Transverse colon (tissue), 4 donors: ENCODE results near the gene DEF6. TPM values are rescaled to one million over a fixed set of nuclear protein-coding genes. Genes with fewer than 3 reads are reported as not detected.
A peak's percentile ranks its signal among the peaks of the same experiment; 100 is the strongest.

Experiments used
- DNase-seq: peaks from one replicate; pipeline ENCODE4 v3.0.0-alpha.2; 2019
- H3K27ac ChIP-seq, 4 donors: fragments of 200-600 bp; sonication (generic); 2 replicates each; pipeline ENCODE4 v1.5.1; 2016 to 2018; ENCODE audit warnings: inconsistent platforms in 4 of 4
- H3K27me3 ChIP-seq: fragments of 200-600 bp; sonication (generic); 2 replicates; pipeline ENCODE4 v1.5.1; 2017; ENCODE audit warnings: inconsistent platforms
- H3K36me3 ChIP-seq, 4 donors: fragments of 200-600 bp; sonication (generic); 2 replicates each; pipeline ENCODE4 v1.5.1; 2017 to 2019; ENCODE audit warnings: inconsistent platforms in 4 of 4
- H3K4me1 ChIP-seq, 4 donors: fragments of 200-600 bp; sonication (generic); 2 replicates each; pipeline ENCODE4 v1.5.1; 2017 to 2020; ENCODE audit warnings: inconsistent platforms in 4 of 4
- H3K4me3 ChIP-seq, 4 donors: fragments of 200-600 bp; sonication (generic); 1 replicate in 1 of 4; 2 replicates in 3 of 4; pipeline versions ENCODE4 v1.5.1 to v1.6.1; 2017 to 2019; ENCODE audit warnings: inconsistent platforms in 4 of 4
- H3K9me3 ChIP-seq, 2 donors: fragments of 200-600 bp; sonication (generic); 2 replicates each; pipeline ENCODE4 v1.5.1; 2017 to 2019; ENCODE audit warnings: inconsistent platforms in 2 of 2
- CTCF ChIP-seq, 5 experiments: fragments of 200-600 bp in 3 of 5; fragments of 450-650 bp in 2 of 5; sonication (generic) in 3 of 5; IDR thresholded peaks; 1 replicate in 2 of 5; 2 replicates in 3 of 5; pipeline ENCODE4 v1.5.1; 2016 to 2017; ENCODE audit warnings: antibody characterized with exemption in 5 of 5, inconsistent platforms in 3 of 5, mild to moderate bottlenecking in 2 of 5, moderate library complexity in 1 of 5
- EP300 ChIP-seq: sonication (generic); formaldehyde crosslinking; IDR thresholded peaks from one replicate; pipeline ENCODE4 v1.6.1; 2017; ENCODE audit warnings: antibody characterized with exemption, low read depth
- POLR2A ChIP-seq: fragments of 450-650 bp; IDR thresholded peaks from one replicate; pipeline ENCODE4 v1.6.1; 2016; ENCODE audit warnings: antibody characterized with exemption, mild to moderate bottlenecking, moderate library complexity
- POLR2AphosphoS5 ChIP-seq, 3 donors: sonication (generic); formaldehyde crosslinking; IDR thresholded peaks; one replicate each; pipeline ENCODE4 v1.6.1; 2016; ENCODE audit warnings: antibody characterized with exemption in 3 of 3
- whole genome bisulfite sequencing, 2 donors: methylation state at CpG; one replicate each; pipeline ENCODE4 v1.1.5; 2018; ENCODE audit warnings: low coverage in 1 of 2; 5-methylcytosine and 5-hydroxymethylcytosine counted together
- in situ Hi-C, 4 donors: fragments of 200-750 bp; cut with MboI; loops; one replicate each; pipeline versions ENCODE4 v1.15.0 to v1.15.1; 2017; ENCODE audit warnings: low sequenced_read_pairs in 3 of 4, low pct_ligation_motif_present in 1 of 4, low pct_unique_long_range_greater_than_20kb in 1 of 4
- intact Hi-C: fragments of 100-400 bp; cut with DNase I; formaldehyde crosslinking; loops from one replicate; pipeline ENCODE4 v1.15.1; 2023; ENCODE audit warnings: low total_unique reads
- total RNA-seq, 4 donors: library from RNA; depleted of rRNA; stranded (reverse); fragments of >200 nt; gene quantifications; one replicate each; pipeline ENCODE4 v1.1.0, GENCODE V29; 2016

DEF6 gene
- total RNA-seq, 4 donors from 2014 or later: 2.6 to 24.5 (median 6.8) TPM

GRCh38 chr6:35253249-35253648 lies 44.4 kb upstream of the DEF6 start:
- WGBS, 2 donors: 88% methylated on average over 1 of the region's 1 CpG; no CpG with 5 or more reads in 1 of the 2 donors
- Histone ChIP-seq H3K27ac (no peak overlapping the region), H3K27me3 (no peaks in the 10 kb centered on the region), H3K36me3 (no peaks in the 10 kb centered on the region), H3K9me3 (no peaks in the 10 kb centered on the region), H3K4me3 (no peak overlapping the region), H3K4me1 (peaks cover 0 to 15% (median 6%) of the 10 kb centered on the region in 4 donors)
- DNase-seq: no peak
- in situ Hi-C loops: no loop called here
- TF ChIP-seq POLR2A: no peak
- TF ChIP-seq CTCF (IDR thresholded peaks at IDR 0.05): no peak
- TF ChIP-seq EP300: no peak
- TF ChIP-seq POLR2AphosphoS5 (IDR thresholded peaks at IDR 0.05): no peak
- intact Hi-C loops: no loop called here

GRCh38 chr6:35258336-35258735 lies 39.3 kb upstream of the DEF6 start:
- Histone ChIP-seq H3K4me1 (peaks cover 5 to 22% (median 14%) of the 10 kb centered on the region in 4 donors), H3K36me3 (no peaks in the 10 kb centered on the region), H3K4me3 (peak overlapping the region in 3 of 4 donors; percentile 86 to 87 (median 86)), H3K27me3 (no peaks in the 10 kb centered on the region), H3K27ac (peak overlapping the region; percentile 92 to 96 (median 94)), H3K9me3 (no peaks in the 10 kb centered on the region)
- no peak for TF ChIP-seq POLR2AphosphoS5 (IDR thresholded peaks at IDR 0.05)
- no peak for TF ChIP-seq CTCF (IDR thresholded peaks at IDR 0.05)
- TF ChIP-seq EP300: no peak
- TF ChIP-seq POLR2A: no peak
- in situ Hi-C loops (no loop called here), intact Hi-C loops (no loop called here)
- whole genome bisulfite sequencing, 2 donors: 56 to 68% methylated on average over 6 to 7 of the region's 7 CpGs
- DNase-seq: no peak

- WGBS, 2 donors: 0 to 1% methylated on average over 1 to 20 of the region's 20 CpGs
- no peaks in the 10 kb centered on the region for H3K9me3 ChIP-seq
- H3K4me3 ChIP-seq: peak overlapping the region; percentile 48 to 87 (median 86)
- no peaks in the 10 kb centered on the region for H3K36me3 ChIP-seq
- in situ Hi-C loops (no loop called here), intact Hi-C loops (no loop called here)
- H3K27ac ChIP-seq: peak overlapping the region; percentile 92 to 96 (median 94)
- TF ChIP-seq POLR2AphosphoS5 (IDR thresholded peaks at IDR 0.05) (no peak), CTCF (IDR thresholded peaks at IDR 0.05) (peak in 1 of 5 experiments; percentile 14)
- H3K27me3 ChIP-seq: no peaks in the 10 kb centered on the region
- no peak for DNase-seq
- peaks cover 5 to 22% (median 14%) of the 10 kb centered on the region in 4 donors for H3K4me1 ChIP-seq
Observed at GRCh38 chr6:35258858-35259193, 38.8 kb upstream of the DEF6 start.

GRCh38 chr6:35259194-35259947 lies 38.2 kb upstream of the DEF6 start, which contains the start of gene ZNF76:
ZNF76 (plus strand) TSS chr6:35259735; CDS start chr6:35281152, 21,417 bp downstream.
- DNase-seq: peak; percentile 98
- peak within 1 kb of the TSS; percentile 83 to 87 (median 86) for H3K4me3 ChIP-seq
- in situ Hi-C loops: no loop called here
- H3K4me1 ChIP-seq: peaks cover 5 to 22% (median 14%) of the 10 kb centered on the region in 4 donors
- H3K27me3 ChIP-seq: no peaks in the 10 kb centered on the region
- H3K27ac ChIP-seq: peak within 1 kb of the TSS; percentile 92 to 96 (median 94)
- H3K36me3 ChIP-seq: no peaks in the 10 kb centered on the region
- H3K9me3 ChIP-seq: no peaks in the 10 kb centered on the region
- intact Hi-C loops: no loop called here
- whole genome bisulfite sequencing, 2 donors: 1% methylated on average over 47 of the region's 82 CpGs; no CpG with 5 or more reads in 1 of the 2 donors
- peak; percentile 72 for TF ChIP-seq POLR2A
- peak; percentile 70 for TF ChIP-seq EP300
- TF ChIP-seq CTCF (IDR thresholded peaks at IDR 0.05): peak in 2 of 5 experiments; percentile 58 to 82
- peak; percentile 79 to 86 (median 86) for TF ChIP-seq POLR2AphosphoS5 (IDR thresholded peaks at IDR 0.05)
